Sigmoid colon (tissue), 7 donors: ENCODE data around the gene ORC4. TPM values are rescaled to one million over a fixed set of nuclear protein-coding genes. Genes with fewer than 3 reads are reported as not detected.

Experiments
- DNase-seq: peaks from one replicate; pipeline ENCODE4 v3.0.0-alpha.2; 2019
- H3K27ac ChIP-seq, 4 donors: fragments of 200-600 bp; sonication (generic); one replicate each; pipeline ENCODE4 v1.5.1; 2016 to 2019; ENCODE audit warnings: mild to moderate bottlenecking in 1 of 4
- H3K27me3 ChIP-seq, 3 donors: fragments of 200-600 bp; sonication (generic); one replicate each; pipeline ENCODE4 v1.5.1; 2019; ENCODE audit warnings: mild to moderate bottlenecking in 1 of 3
- H3K36me3 ChIP-seq, 4 donors: fragments of 200-600 bp; sonication (generic); one replicate each; pipeline ENCODE4 v1.5.1; 2016 to 2019
- H3K4me1 ChIP-seq, 4 donors: fragments of 200-600 bp; sonication (generic); one replicate each; pipeline ENCODE4 v1.5.1; 2017 to 2019
- H3K4me3 ChIP-seq, 4 donors: fragments of 200-600 bp; sonication (generic); one replicate each; pipeline ENCODE4 v1.5.1; 2017 to 2019; ENCODE audit warnings: mild to moderate bottlenecking in 2 of 4, moderate library complexity in 1 of 4
- H3K9me3 ChIP-seq, 4 donors: fragments of 200-600 bp in 3 of 4; sonication (generic) in 3 of 4; one replicate each; pipeline versions ENCODE4 v1.5.1 to v1.6.1; 2013 to 2019
- EP300 ChIP-seq, 4 donors: sonication (generic); formaldehyde crosslinking; IDR thresholded peaks; one replicate each; pipeline ENCODE4 v1.6.1; 2017; ENCODE audit warnings: antibody characterized with exemption in 4 of 4
- POLR2A ChIP-seq, 2 donors: fragments of 450-650 bp; IDR thresholded peaks; one replicate each; pipeline ENCODE4 v1.6.1; 2016; ENCODE audit warnings: antibody characterized with exemption in 2 of 2, mild to moderate bottlenecking in 2 of 2, moderate library complexity in 2 of 2
- POLR2AphosphoS5 ChIP-seq, 4 donors: sonication (generic); formaldehyde crosslinking; IDR thresholded peaks; one replicate each; pipeline ENCODE4 v1.6.1; 2017; ENCODE audit warnings: antibody characterized with exemption in 4 of 4
- WGBS, 2 donors: extraction: QIAGEN DNeasy Blood & Tissue Kit; methylation state at CpG; one replicate each; pipeline ENCODE4 v1.1.7; 2013; 5-methylcytosine and 5-hydroxymethylcytosine counted together
- intact Hi-C: fragments of 100-400 bp; cut with DNase I; formaldehyde crosslinking; loops from one replicate; pipeline ENCODE4 v1.15.1; 2023
- polyA plus RNA-seq, 3 donors: library from polyadenylated mRNA; stranded (reverse); fragments of 200-250 nt; gene quantifications; one replicate each; pipeline ENCODE4 v1.2.3, GENCODE V29; 2013
- total RNA-seq, 4 donors: library from RNA; depleted of rRNA; stranded (reverse); fragments of >200 nt; gene quantifications; one replicate each; pipeline ENCODE4 v1.1.0, GENCODE V29; 2016
- TF ChIP-seq, protein P1 (sequence below), 4 experiments: fragments of 450-650 bp in 3 of 4; fragments of 200-600 bp in 1 of 4; IDR thresholded peaks; one replicate each; pipeline ENCODE4 v1.5.1; 2016 to 2019; ENCODE audit warnings: antibody characterized with exemption in 4 of 4, mild to moderate bottlenecking in 3 of 4, moderate library complexity in 2 of 4
- donor health status: healthy with polysubstance abuse.
- donor health status: Bipolar disorder and iron deficiency.
- donor health status: healthy.

Gene ORC4
- total and polyA plus RNA-seq, 7 donors, result 14.4 to 89.5 (median 61.8) TPM

GRCh38 chr2:148044322-148044721 is 23.8 kb upstream of the ORC4 start:
- Histone ChIP-seq H3K27ac (no peak overlapping the region), H3K9me3 (no peaks in the 10 kb centered on the region), H3K4me3 (no peak overlapping the region), H3K27me3 (no peaks in the 10 kb centered on the region), H3K4me1 (peaks cover 0 to 30% (median 7%) of the 10 kb centered on the region in 4 donors), H3K36me3 (no peaks in the 10 kb centered on the region)
- 96 to 98% methylated on average over 2 of the region's 2 CpGs for WGBS, 2 donors
- TF ChIP-seq POLR2A (IDR thresholded peaks at IDR 0.05), result no peak
- TF ChIP-seq, protein P1, sequence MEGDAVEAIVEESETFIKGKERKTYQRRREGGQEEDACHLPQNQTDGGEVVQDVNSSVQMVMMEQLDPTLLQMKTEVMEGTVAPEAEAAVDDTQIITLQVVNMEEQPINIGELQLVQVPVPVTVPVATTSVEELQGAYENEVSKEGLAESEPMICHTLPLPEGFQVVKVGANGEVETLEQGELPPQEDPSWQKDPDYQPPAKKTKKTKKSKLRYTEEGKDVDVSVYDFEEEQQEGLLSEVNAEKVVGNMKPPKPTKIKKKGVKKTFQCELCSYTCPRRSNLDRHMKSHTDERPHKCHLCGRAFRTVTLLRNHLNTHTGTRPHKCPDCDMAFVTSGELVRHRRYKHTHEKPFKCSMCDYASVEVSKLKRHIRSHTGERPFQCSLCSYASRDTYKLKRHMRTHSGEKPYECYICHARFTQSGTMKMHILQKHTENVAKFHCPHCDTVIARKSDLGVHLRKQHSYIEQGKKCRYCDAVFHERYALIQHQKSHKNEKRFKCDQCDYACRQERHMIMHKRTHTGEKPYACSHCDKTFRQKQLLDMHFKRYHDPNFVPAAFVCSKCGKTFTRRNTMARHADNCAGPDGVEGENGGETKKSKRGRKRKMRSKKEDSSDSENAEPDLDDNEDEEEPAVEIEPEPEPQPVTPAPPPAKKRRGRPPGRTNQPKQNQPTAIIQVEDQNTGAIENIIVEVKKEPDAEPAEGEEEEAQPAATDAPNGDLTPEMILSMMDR (IDR thresholded peaks at IDR 0.05), result no peak
- no peak for TF ChIP-seq POLR2AphosphoS5 (IDR thresholded peaks at IDR 0.05)
- TF ChIP-seq EP300 (IDR thresholded peaks at IDR 0.05), result no peak
- no peak for DNase-seq
- intact Hi-C loops, result no loop called here

- intact Hi-C loops, result no loop called here
- H3K27ac ChIP-seq, result no peak overlapping the region
- H3K27me3 ChIP-seq, result no peaks in the 10 kb centered on the region
- peaks cover 0 to 32% (median 14%) of the 10 kb centered on the region in 4 donors for H3K4me1 ChIP-seq
- H3K36me3 ChIP-seq, result no peaks in the 10 kb centered on the region
- no peaks in the 10 kb centered on the region for H3K9me3 ChIP-seq
- TF ChIP-seq POLR2A (IDR thresholded peaks at IDR 0.05) (no peak), EP300 (IDR thresholded peaks at IDR 0.05) (no peak), POLR2AphosphoS5 (IDR thresholded peaks at IDR 0.05) (no peak)
- TF ChIP-seq, protein P1 (IDR thresholded peaks at IDR 0.05), result no peak
- 85 to 93% methylated on average over 2 of the region's 2 CpGs for WGBS, 2 donors
- DNase-seq, result no peak
- H3K4me3 ChIP-seq, result no peak overlapping the region
Observed at GRCh38 chr2:148042219-148042618, 21.7 kb upstream of the ORC4 start.

GRCh38 chr2:148039783-148040182 is 19.2 kb upstream of the ORC4 start:
- 83 to 98% methylated on average over 1 of the region's 1 CpG for WGBS, 2 donors
- Histone ChIP-seq H3K4me1 (peaks cover 0 to 53% (median 25%) of the 10 kb centered on the region in 4 donors), H3K9me3 (no peaks in the 10 kb centered on the region), H3K4me3 (no peak overlapping the region), H3K27ac (no peak overlapping the region), H3K36me3 (no peaks in the 10 kb centered on the region), H3K27me3 (no peaks in the 10 kb centered on the region)
- DNase-seq, result no peak
- intact Hi-C loops, result no loop called here
- TF ChIP-seq POLR2AphosphoS5 (IDR thresholded peaks at IDR 0.05) (no peak), POLR2A (IDR thresholded peaks at IDR 0.05) (no peak)

- Histone ChIP-seq H3K4me3 (no peak overlapping the region), H3K36me3 (no peaks in the 10 kb centered on the region), H3K9me3 (no peaks in the 10 kb centered on the region), H3K27me3 (no peaks in the 10 kb centered on the region), H3K4me1 (peaks cover 0 to 81% (median 39%) of the 10 kb centered on the region in 4 donors), H3K27ac (peak overlapping the region in 3 of 4 donors; percentile 15 to 72 (median 29))
- intact Hi-C loops, result no loop called here
- TF ChIP-seq EP300 (IDR thresholded peaks at IDR 0.05) (no peak), POLR2A (IDR thresholded peaks at IDR 0.05) (no peak), POLR2AphosphoS5 (IDR thresholded peaks at IDR 0.05) (no peak)
- TF ChIP-seq, protein P1 (IDR thresholded peaks at IDR 0.05), result no peak
- WGBS, 2 donors, result 85 to 88% methylated on average over 4 of the region's 4 CpGs
- DNase-seq, result no peak
Observed at GRCh38 chr2:148032215-148032614, 11.7 kb upstream of the ORC4 start.

DNA sequence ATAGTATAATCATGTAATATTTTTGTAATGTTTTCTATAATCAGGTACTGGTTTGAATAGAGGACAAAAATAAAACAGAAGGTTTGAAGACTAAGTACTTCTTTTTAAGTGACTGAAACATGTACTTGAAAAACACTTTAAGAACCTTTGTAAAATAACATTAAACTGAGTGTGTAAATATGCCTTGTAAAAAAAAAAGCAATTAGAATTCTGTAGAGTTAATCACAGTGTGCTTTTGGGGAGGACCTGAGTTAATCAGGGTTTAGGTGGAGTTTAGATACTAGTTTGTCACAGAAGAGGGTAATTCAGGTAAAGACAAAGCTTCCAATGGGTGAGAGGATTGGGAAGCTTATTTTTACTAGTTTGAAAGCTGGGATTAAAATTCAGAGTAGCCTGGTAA is 10.6 kb upstream of the ORC4 start:
- Histone ChIP-seq H3K27ac (peak overlapping the region in 3 of 4 donors; percentile 28 to 72 (median 29)), H3K9me3 (no peaks in the 10 kb centered on the region), H3K4me3 (no peak overlapping the region), H3K4me1 (peaks cover 0 to 81% (median 36%) of the 10 kb centered on the region in 4 donors), H3K27me3 (no peaks in the 10 kb centered on the region), H3K36me3 (no peaks in the 10 kb centered on the region)
- intact Hi-C loops, result no loop called here
- DNase-seq, result no peak
- TF ChIP-seq, protein P1 (IDR thresholded peaks at IDR 0.05), result no peak
- TF ChIP-seq POLR2AphosphoS5 (IDR thresholded peaks at IDR 0.05), result no peak
- no peak for TF ChIP-seq POLR2A (IDR thresholded peaks at IDR 0.05)
- TF ChIP-seq EP300 (IDR thresholded peaks at IDR 0.05), result no peak
